HepG2 (cell line): ENCODE results near the gene MICB. TPM values are rescaled to one million over a fixed set of nuclear protein-coding genes. Genes with fewer than 3 reads are reported as not detected.
A peak's percentile ranks its signal among the peaks of the same experiment; 100 is the strongest.

ENCODE experiments used
- AGO1 ChIP-seq: fragments of 200-400 bp; formaldehyde crosslinking; IDR thresholded peaks from 2 replicates; pipeline ENCODE4 v1.6.1; 2017; ENCODE audit warnings: mild to moderate bottlenecking, low read depth, low read length, moderate library complexity; ENCODE audit not compliant: poor library complexity, severe bottlenecking
- ARHGAP35 ChIP-seq: sonication (generic); formaldehyde crosslinking; IDR thresholded peaks from 2 replicates; pipeline ENCODE4 v1.9.0; 2022; ENCODE audit warnings: mild to moderate bottlenecking, inconsistent platforms, moderate library complexity, missing genetic modification reagents, borderline replicate concordance
- CBX2 ChIP-seq, 2 experiments: fragments of 200-600 bp in 1 of 2; sonication (generic); formaldehyde crosslinking in 1 of 2; IDR thresholded peaks; 2 replicates each; pipeline versions ENCODE4 v1.7.0 to v1.8.1; 2018 to 2022; ENCODE audit warnings: low read depth in 2 of 2, low read length in 1 of 2, mild to moderate bottlenecking in 1 of 2, missing genetic modification reagents in 1 of 2
- CEBPZ ChIP-seq: IDR thresholded peaks from 2 replicates; pipeline ENCODE4 v1.6.1; 2012; ENCODE audit warnings: low read length, improper control_type of control experiment
- KDM3A ChIP-seq: IDR thresholded peaks from 2 replicates; pipeline ENCODE4 v1.6.1; 2018; ENCODE audit warnings: low read depth, missing compliant biosample characterization
- NFIC ChIP-seq: IDR thresholded peaks from 2 replicates; pipeline ENCODE4 v1.6.1; 2012; ENCODE audit warnings: mild to moderate bottlenecking, low read length, inconsistent platforms
- SAFB2 ChIP-seq: sonication (generic); formaldehyde crosslinking; IDR thresholded peaks from 2 replicates; pipeline ENCODE4 v1.5.1; 2020; ENCODE audit warnings: missing genetic modification reagents, low read depth, mild to moderate bottlenecking, borderline replicate concordance
- SCMH1 ChIP-seq: sonication (generic); formaldehyde crosslinking; IDR thresholded peaks from 2 replicates; pipeline ENCODE4 v1.9.0; 2021; ENCODE audit warnings: missing genetic modification reagents, mild to moderate bottlenecking, borderline replicate concordance
- TCF7 ChIP-seq: sonication (generic); IDR thresholded peaks from 2 replicates; pipeline ENCODE4 v1.6.1; 2016; ENCODE audit warnings: antibody characterized with exemption, low read depth
- TEAD3 ChIP-seq: optimal IDR thresholded peaks from 2 replicates; pipeline ENCODE3; 2016; ENCODE audit warnings: borderline replicate concordance
- YY1 ChIP-seq: IDR thresholded peaks from 2 replicates; pipeline ENCODE4 v1.6.1; 2011; ENCODE audit warnings: low read length, low read depth, moderate library complexity, mild to moderate bottlenecking; ENCODE audit not compliant: insufficient read depth, insufficient replicate concordance
- ZNF207 ChIP-seq: fragments of 450-650 bp; IDR thresholded peaks from 2 replicates; pipeline ENCODE4 v1.6.1; 2016; ENCODE audit warnings: antibody characterized with exemption, borderline replicate concordance
- ZNF556 ChIP-seq: sonication (generic); formaldehyde crosslinking; IDR thresholded peaks from 2 replicates; pipeline ENCODE4 v1.4.0; 2020; ENCODE audit warnings: mild to moderate bottlenecking, missing genetic modification reagents, borderline replicate concordance
- ZNF577 ChIP-seq: sonication (generic); formaldehyde crosslinking; IDR thresholded peaks from 2 replicates; pipeline ENCODE4 v1.4.0; 2020; ENCODE audit warnings: mild to moderate bottlenecking, low read depth, missing genetic modification reagents, borderline replicate concordance
- ZNF788 ChIP-seq: sonication (generic); formaldehyde crosslinking; IDR thresholded peaks from 2 replicates; pipeline ENCODE4 v1.5.0; 2020; ENCODE audit warnings: mild to moderate bottlenecking, missing genetic modification reagents, borderline replicate concordance
- ZXDC ChIP-seq: sonication (generic); formaldehyde crosslinking; IDR thresholded peaks from 2 replicates; pipeline ENCODE4 v1.5.0; 2020; ENCODE audit warnings: mild to moderate bottlenecking, missing genetic modification reagents
- polyA plus RNA-seq, 8 experiments: library from polyadenylated mRNA; depleted of rRNA in 3 of 8; stranded (reverse) in 7 of 8; unstranded in 1 of 8; fragments of >200 nt; fragmentation: Illumina TruSeq in 4 of 8; extraction: Trizol in 4 of 8; gene quantifications; 2 replicates each; pipeline versions ENCODE4 v1.2.1 to v1.2.3, GENCODE V29; 2011 to 2016; ENCODE audit warnings: low read depth in 4 of 8, missing spikeins in 1 of 8, mixed read lengths in 1 of 8; ENCODE audit not compliant: insufficient read depth in 1 of 8
- total RNA-seq, 5 experiments: library from RNA; depleted of rRNA; stranded (reverse); fragments of >200 nt; fragmentation: Illumina TruSeq; extraction: Trizol; gene quantifications; 2 replicates each; pipeline ENCODE4 v1.2.3, GENCODE V29; 2016; ENCODE audit warnings: low read depth in 1 of 5
- TF ChIP-seq, protein P1 (sequence below): sonication (generic); formaldehyde crosslinking; IDR thresholded peaks from 2 replicates; pipeline ENCODE4 v1.5.1; 2020; ENCODE audit warnings: mild to moderate bottlenecking, missing genetic modification reagents, borderline replicate concordance

MICB gene
- total and polyA plus RNA-seq, 2 of the 13 experiments (the other 11 are each of a cell fraction or from before 2014, with no cell fraction given), result 12.5 to 12.8 TPM

DNA sequence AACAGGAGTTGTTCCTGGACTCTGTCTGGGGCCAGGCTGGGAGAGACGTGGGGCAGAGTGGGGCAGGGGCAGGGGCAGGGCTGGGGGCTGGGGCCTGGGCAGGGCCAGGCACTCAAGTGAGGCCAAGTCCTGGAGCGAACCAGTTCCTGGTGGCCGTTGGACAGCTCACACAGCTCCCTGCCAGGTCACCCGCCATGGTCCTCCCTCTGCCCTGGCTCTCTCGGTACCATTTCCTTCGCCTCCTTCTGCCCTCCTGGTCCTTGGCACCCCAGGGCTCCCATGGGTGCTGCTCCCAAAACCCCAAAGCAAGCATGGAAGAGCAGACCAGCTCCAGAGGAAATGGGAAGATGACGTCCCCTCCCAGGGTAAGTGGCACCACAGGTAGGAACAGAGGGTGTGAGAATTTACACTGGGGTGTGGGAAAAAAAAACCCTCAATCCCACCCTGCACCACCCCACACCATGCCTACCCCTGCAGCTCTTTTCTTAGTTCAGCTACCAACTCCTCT is 30.9 kb downstream of the MICB start, which contains the start of gene MCCD1 (continued):
- TF ChIP-seq CEBPZ (no peak), ZXDC (CRISPR knock-in tag) (no peak), ZNF577 (CRISPR knock-in tag) (no peak), YY1 (no peak), TEAD3 (CRISPR knock-in tag) (no peak), ARHGAP35 (CRISPR knock-in tag) (no peak), CBX2 (IDR thresholded peaks at IDR 0.05; ENCODE audit: low read depth, low read length) (no peak), CBX2 (CRISPR knock-in tag; IDR thresholded peaks at IDR 0.05; ENCODE audit: low read depth) (no peak), KDM3A (CRISPR knock-in tag) (no peak), ZNF556 (CRISPR knock-in tag) (no peak), AGO1 (peak; percentile 64), TCF7 (no peak), ZNF788 (CRISPR knock-in tag) (no peak), NFIC (no peak), SAFB2 (CRISPR knock-in tag) (no peak), ZNF207 (no peak), SCMH1 (CRISPR knock-in tag) (no peak)
- TF ChIP-seq, protein P1, sequence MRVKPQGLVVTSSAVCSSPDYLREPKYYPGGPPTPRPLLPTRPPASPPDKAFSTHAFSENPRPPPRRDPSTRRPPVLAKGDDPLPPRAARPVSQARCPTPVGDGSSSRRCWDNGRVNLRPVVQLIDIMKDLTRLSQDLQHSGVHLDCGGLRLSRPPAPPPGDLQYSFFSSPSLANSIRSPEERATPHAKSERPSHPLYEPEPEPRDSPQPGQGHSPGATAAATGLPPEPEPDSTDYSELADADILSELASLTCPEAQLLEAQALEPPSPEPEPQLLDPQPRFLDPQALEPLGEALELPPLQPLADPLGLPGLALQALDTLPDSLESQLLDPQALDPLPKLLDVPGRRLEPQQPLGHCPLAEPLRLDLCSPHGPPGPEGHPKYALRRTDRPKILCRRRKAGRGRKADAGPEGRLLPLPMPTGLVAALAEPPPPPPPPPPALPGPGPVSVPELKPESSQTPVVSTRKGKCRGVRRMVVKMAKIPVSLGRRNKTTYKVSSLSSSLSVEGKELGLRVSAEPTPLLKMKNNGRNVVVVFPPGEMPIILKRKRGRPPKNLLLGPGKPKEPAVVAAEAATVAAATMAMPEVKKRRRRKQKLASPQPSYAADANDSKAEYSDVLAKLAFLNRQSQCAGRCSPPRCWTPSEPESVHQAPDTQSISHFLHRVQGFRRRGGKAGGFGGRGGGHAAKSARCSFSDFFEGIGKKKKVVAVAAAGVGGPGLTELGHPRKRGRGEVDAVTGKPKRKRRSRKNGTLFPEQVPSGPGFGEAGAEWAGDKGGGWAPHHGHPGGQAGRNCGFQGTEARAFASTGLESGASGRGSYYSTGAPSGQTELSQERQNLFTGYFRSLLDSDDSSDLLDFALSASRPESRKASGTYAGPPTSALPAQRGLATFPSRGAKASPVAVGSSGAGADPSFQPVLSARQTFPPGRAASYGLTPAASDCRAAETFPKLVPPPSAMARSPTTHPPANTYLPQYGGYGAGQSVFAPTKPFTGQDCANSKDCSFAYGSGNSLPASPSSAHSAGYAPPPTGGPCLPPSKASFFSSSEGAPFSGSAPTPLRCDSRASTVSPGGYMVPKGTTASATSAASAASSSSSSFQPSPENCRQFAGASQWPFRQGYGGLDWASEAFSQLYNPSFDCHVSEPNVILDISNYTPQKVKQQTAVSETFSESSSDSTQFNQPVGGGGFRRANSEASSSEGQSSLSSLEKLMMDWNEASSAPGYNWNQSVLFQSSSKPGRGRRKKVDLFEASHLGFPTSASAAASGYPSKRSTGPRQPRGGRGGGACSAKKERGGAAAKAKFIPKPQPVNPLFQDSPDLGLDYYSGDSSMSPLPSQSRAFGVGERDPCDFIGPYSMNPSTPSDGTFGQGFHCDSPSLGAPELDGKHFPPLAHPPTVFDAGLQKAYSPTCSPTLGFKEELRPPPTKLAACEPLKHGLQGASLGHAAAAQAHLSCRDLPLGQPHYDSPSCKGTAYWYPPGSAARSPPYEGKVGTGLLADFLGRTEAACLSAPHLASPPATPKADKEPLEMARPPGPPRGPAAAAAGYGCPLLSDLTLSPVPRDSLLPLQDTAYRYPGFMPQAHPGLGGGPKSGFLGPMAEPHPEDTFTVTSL, result no peak
